GDM1 (cell line): ENCODE measurements around the gene IDI2.

Experiments used
- DNase-seq: peaks from one replicate; lab custom pipeline; 2025; lab: John Stamatoyannopoulos, UW

Gene IDI2

GRCh38 chr10:980468-981093, 45.1 kb downstream of the IDI2 start:
- DNase-seq: no peak

- DNase-seq: no peak
Measured at GRCh38 chr10:978826-979421, 46.7 kb downstream of the IDI2 start.

GRCh38 chr10:976316-976715, 49.3 kb downstream of the IDI2 start:
- DNase-seq: no peak

- no peak for DNase-seq
Measured at GRCh38 chr10:974785-975074, 50.9 kb downstream of the IDI2 start.

- no peak for DNase-seq
Measured at GRCh38 chr10:974038-974784, 51.4 kb downstream of the IDI2 start.

DNA sequence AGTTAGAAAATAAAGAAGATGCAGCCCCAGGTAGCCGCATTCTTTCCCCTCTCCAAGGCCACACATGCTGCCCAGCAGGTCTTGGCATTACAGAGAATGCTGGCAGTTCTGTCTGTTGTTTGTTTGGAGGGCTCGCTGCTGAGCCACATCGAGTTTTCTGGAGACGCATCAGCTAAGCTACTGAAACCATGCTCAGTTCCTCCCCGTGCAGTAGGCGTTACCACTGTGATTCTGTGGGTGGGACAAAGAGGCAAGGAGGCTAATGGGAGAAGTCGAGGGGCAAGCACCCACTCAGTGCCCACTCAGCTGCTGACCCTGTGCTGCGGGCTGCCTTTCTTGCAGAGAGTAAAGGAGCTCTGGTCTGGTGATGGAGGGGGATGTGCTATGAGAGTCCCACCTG, 52.9 kb downstream of the IDI2 start:
- no peak for DNase-seq

DNA sequence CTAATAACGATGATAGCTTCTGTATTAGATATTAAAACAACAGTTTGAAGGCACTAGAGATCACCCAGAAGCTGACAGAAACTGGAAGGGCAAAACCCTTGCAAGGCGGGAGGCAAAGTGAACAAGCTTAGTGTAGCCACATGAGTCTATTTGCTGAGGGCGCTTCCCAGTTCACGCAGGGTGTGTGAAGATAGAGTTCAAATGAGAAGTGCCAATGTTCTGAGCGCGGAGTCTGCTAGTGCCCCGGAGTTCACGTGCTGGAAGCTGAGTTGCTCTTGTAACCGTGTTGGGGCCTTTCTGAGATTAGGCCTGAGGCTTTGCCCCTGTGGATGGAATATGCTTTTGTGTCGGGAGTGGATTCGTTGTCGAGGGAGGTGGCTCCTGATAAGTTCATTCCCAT, 54.0 kb downstream of the IDI2 start:
- DNase-seq: no peak

GRCh38 chr10:971150-971542, 54.5 kb downstream of the IDI2 start:
- peak; percentile 7 for DNase-seq

- DNase-seq: no peak
Measured at GRCh38 chr10:970311-971149, 55.1 kb downstream of the IDI2 start.

DNA sequence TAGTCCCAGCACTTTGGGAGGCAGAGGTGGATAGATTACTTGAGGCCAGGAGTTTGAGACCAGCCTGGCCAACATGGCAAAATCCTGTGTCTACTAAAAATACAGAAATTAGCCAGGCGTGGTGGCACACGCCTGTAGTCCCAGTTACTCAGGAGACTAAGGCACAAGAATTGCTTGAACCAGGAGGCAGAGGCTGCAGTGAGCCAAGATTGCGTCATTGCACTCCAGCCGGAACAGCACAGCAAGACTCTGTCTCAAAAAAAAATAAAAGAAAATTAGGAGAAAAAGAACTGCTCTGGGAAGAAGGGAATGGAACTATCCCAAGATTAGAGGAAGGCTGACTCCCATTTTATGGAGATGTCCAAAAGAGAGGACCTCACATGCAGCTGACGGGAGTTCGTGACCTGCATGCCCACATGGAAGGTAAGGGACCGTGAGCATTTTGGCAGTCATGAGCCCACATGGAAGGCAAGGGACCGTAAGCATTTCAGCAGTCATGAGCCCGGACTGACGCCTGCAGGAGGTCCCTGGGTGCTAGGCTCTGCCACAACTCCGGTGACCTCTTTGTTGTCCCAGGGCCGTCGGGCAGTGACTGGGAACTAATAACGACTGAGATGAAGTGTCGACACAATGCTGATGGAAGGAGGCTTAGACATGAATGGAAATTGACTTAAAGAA, 56.0 kb downstream of the IDI2 start:
- DNase-seq: no peak
